NCI-H2081 (cell line): ENCODE measurements around the gene FBXO9.
A peak's percentile ranks its signal among the peaks of the same experiment; 100 is the strongest.

Experiments
- DNase-seq, 2 experiments: peaks; one replicate each; lab custom pipeline; 2025; lab: John Stamatoyannopoulos, UW

Gene FBXO9

DNA sequence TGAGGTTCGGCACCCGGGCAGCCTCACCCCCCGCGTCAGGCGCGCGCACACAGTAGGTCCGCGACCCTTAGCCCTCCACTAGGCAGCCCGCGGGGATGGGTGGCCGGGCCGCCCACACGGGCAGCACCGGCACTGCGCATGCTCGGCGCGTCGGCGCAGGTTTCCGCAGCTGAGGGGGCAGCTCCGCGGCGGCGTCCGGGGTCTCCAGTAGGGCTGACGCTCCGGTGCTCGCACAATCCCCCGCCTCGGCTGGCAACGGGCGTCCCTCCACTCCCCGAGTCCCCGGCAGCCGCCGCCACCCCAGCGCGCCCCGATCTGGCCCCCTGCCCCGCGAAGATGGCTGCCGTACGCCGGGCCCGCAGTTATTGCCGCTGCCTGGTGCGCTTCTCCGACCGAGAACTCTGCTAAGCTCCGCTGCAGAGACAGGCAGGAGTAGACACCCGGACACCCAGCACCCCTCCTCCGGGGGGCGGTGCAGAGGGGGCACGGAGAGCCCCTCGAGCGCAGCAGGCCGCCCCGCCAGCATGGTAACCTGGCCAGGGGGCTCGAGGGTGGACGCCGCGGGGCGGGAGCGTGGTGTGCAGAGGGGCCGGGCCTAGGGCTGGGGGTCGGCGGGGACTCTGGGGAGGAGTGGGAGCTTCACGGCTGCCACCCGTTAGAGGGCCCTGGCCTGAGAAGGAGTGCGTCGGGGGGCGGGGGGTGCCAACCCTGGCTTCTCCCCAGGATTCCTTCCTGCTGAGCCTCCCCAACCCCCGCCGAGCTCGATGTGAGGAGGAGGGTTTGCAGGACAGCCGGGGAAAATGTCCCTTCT lies at the start of gene FBXO9:
Gene FBXO9 (plus strand): TSS at position 139 of the 811 bp plus-strand sequence. CDS start 386 bp downstream, at position 525.
- DNase-seq = peak; percentile 55 to 73

DNA sequence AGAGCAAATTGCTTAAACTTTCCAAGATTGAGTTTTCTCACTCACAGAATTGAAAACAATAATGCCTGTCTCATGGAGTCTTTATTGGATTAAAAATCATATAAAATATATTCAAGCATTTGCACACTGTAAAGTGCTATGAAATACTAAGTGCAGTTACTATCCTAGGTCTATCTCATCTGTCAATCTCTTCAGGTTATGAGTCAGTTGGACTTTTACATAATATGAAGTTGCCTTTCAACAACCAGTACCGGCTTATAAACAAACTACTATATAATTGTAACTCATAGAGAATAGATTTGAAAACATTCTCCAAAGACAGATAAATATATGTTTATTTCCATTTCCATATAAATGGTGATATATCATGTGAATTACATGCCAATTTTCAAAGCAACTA lies 49.7 kb upstream of the FBXO9 start:
- DNase-seq = no peak

- DNase-seq = no peak
Observed at GRCh38 chr6:53018446-53018845, 46.8 kb upstream of the FBXO9 start.

GRCh38 chr6:53020005-53020744 lies 45.0 kb upstream of the FBXO9 start:
- peak; percentile 23 to 58 for DNase-seq

DNA sequence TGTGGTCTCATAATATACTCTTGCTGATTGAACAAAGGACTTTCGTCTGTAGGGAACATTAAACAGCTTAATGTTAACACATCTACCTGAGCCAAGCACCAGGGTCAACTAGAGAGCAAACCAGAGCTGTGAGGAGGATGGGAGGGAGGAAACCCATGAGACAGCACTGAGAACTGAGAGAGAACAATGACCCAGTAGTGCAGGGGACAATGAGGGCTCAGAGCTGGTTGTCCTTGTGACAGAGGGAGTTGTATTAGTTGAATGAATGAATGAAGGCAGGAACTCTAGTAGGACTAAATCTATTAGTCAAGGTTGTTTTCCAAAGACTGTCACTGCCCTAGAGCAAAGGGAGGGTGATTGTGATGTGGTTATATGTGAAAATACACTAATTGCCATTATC lies 41.9 kb upstream of the FBXO9 start:
- no peak for DNase-seq

DNA sequence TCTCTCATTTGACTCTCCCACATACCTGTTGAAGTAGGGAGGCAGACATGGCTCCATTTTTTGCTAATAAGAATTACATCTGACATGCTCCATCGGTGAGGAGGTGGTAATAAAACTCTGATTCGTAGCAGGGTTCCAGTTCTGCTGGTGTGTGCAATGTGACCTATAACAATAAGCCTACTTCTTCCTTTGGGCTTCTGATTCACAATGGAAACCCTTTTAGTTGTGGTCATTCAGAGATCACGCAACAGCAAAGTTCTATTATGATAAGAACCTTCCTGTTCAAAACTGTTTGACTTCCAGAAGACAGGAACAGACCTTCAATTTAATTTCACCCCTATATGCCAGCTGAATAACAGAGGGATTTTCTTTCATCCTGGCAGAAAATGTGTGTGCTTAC lies 38.7 kb upstream of the FBXO9 start:
- DNase-seq = no peak

DNA sequence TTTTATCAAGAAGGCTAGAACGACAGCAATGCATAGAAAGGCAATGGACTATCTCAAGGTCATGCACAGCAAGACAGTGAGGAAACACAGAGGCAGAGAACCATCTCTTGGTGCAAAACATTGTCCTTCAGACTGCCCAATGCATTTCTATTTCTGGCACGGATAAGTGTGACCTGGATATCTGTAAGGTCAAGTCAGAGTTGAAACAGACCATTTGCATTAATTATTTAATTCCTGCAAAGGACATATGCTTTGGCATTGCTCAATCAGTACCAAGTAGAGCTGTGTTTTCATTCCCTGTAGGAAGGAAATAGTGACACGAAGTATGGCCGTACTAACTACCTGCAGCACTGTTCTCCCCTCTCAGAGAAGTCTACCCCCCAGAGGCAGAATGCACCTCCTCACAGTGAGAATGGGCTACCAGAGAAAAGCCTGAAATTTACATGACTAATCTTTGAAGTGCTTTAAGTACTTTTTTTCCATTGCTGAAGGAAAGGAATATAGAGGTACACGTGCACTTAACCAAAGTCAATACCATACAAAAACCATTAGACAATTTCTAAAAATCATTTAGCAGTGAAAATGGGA lies 38.0 kb upstream of the FBXO9 start:
- DNase-seq = no peak

GRCh38 chr6:53028467-53028866 lies 36.7 kb upstream of the FBXO9 start:
- no peak for DNase-seq

GRCh38 chr6:53029257-53029656 lies 35.9 kb upstream of the FBXO9 start:
- DNase-seq = no peak

DNA sequence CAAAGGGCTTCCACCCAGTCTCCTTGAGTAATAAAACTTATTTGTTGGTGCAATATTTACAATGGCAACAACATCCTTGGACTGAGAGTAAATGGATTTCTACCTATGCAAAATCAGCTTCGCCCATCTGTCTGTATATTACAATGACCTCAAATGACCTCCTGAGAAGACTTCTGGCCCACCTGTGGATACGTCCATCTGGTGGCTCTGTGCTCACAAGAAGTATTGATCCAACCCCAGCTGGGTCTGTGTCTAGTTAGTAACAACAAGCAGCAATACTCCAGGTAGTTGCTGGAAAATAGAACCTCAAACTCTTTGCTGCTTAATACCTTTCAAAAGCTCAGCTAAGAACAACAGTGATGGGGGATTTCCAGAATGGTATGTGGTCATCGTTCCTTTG lies 35.4 kb upstream of the FBXO9 start:
- DNase-seq = no peak

DNA sequence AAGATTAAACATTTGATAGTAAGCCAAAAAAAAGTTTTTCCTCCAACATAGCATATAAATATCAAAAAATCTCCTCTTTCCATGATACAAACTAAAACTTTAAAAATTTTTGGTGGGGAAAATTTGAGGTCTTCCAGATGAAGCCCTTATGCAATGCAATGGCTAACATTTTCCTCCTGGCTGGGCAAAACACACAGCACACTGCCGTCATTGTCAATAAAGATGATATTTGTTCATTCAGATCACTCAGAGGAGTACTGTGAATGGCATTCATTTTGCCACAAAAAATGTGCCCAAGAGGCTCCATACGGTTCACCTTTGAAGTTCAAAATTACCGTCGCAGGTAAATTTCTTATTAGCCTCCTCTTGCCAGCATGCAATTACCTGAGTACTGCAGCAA lies 33.9 kb upstream of the FBXO9 start:
- DNase-seq = no peak

DNA sequence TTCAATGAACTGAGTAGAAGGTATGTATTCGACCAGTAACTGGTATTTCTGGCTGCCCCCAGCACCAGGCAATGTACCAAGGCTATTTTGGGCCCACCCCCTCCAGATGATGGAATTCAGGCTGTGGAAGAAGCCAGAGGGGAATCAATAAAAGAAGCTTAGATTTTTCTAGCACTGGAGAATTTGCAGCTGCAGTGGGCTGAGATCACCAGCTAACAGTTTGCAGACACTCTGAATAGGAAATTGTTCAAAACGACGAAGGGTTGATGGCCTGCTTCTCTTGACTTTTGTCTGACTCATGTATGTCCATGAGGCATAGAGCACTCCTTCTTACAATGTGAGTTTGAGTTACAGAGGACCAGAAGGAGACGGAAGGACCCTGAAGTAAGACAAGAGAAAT lies 32.4 kb upstream of the FBXO9 start:
- no peak for DNase-seq

DNA sequence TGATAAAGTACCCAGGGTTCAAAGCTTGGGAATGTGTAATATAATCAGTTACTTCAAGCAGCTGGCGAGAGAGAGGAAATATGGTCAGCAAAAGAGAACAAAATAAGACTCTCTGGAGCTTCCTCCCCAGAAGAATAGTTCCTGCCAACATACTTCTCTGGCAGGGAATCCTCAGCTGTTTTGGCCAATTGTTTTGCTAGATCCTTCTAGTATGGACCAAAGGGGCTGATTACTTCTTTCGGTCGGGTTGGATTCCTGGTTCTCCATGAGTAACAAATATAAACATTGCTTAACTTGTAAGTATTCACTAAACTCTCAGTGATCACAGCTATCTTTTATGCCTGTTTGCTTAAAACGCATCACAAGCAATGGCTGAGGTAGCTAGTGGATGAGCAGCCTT lies 31.4 kb upstream of the FBXO9 start:
- no peak for DNase-seq

- DNase-seq = no peak
Observed at GRCh38 chr6:53035549-53036213, 29.5 kb upstream of the FBXO9 start.

DNA sequence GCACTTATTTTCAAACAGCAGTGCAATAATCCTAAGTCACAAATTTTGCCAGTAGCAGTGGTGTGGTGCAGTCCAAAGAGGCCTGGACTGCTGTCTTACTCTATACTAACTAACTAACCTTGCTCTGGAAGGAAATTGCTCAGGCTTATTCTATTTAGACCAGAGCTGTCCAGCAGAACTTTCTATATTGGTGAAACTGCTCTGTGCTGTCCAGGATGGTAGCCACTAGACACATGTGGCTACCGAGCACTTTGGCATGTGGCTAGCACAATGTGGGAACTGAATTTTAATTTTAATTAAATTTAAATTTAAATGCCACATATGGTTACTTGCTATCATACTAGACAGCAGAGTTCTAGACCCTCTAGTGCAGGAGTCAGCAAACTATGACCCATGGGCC lies 27.1 kb upstream of the FBXO9 start:
- no peak for DNase-seq

GRCh38 chr6:53038596-53038995 lies 26.6 kb upstream of the FBXO9 start:
- DNase-seq = no peak

GRCh38 chr6:53041356-53041755 lies 23.8 kb upstream of the FBXO9 start:
- no peak for DNase-seq

DNA sequence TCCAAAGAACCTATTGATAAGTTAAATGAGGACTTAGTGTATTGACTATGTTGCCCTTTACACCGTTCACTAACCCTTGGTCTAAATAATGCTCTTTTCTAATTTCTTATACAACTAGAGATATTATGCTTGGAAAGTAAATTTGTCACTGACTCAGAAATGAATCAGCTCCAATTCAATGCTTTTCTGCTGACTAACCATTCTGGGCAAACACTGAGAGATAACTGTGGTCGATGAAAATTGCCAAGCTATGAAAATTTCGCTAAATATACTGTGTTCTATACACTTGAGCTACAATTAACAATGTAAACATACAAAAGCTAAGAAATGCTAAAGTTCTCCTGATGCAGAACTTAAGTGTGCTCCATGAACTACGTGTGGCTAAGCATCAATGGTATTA lies 23.1 kb upstream of the FBXO9 start:
- no peak for DNase-seq

DNA sequence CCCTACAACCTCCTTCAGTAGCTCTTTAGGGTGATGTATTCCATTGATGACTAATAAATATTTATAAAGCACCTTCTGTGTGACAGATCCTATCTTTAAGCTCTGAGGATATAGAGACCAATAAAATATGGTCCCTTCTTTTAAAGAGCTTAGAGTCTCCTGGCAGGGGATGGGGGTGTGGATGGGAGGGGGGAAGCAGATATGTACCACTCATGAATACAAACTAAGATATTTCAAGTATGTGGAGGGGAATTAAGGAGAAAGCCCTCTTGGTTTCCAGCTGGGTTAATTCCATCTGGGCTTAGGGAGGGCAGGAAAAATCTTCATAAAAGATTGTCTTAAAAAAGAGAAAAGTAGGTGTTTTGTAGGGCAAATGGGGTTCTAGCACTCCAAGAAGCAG lies 21.6 kb upstream of the FBXO9 start:
- DNase-seq = no peak

DNA sequence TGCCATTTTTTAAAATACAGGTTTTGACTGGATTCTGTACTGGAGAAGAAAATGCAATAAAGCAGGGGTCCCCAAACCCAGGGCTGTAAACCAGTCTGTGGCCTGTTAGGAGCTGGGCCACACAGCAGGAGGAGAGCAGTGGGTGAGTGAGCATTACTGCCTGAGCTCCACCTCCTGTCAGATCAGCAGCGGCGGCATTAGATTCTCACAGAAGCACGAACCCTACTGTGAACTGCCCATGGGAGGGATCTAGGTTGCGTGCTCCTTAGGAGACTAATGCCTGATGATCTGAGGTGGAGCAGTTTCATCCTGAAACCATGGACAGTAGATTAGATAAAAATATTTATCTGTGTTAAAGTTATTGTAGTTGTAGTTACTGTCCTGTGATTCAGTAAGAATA lies 21.1 kb upstream of the FBXO9 start:
- DNase-seq = no peak

- DNase-seq = no peak
Observed at GRCh38 chr6:53044572-53044971, 20.6 kb upstream of the FBXO9 start.

DNA sequence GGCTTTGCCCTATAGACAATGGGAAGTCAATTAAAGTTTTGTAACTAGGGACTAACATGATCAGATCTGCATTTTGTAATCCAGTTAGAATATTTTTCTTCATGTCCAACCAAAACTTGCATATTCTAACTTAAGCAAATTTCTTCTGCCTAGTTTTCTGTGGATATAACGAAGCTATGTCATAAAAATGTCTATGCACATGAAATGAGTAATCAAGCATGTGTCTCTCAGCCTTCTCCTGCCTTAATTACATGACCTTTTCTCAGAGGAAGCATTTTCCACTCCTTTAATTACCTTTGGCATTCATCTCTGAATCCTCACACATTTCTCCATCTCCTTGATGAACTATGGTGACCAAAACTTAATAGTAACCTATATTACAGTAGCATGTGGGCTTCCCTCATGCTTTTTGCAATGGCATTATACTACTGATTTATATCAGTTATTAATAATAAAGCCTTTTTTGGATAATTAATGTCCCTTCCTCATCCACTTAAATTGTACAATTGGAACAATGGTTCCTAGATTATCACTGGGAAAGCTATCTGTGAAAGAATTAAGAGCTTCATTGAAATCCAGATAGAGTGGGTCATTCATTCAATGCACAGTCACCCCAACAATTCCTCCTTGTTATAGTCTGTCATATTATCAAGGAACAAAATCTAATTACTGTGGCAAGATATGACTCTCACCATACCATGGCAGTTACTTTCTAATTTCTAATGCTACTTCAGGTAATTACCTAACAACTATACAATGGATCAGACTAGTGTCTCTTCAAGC lies 19.1 kb upstream of the FBXO9 start:
- no peak for DNase-seq
